Sigmoid colon (tissue), 4 donors: ENCODE measurements around the gene CACNA1C.

Source experiments
- CTCF ChIP-seq, 4 experiments: fragments of 450-650 bp in 3 of 4; fragments of 200-600 bp in 1 of 4; IDR thresholded peaks; one replicate each; pipeline ENCODE4 v1.5.1; 2016 to 2019; ENCODE audit warnings: antibody characterized with exemption in 4 of 4, mild to moderate bottlenecking in 3 of 4, moderate library complexity in 2 of 4
- EP300 ChIP-seq, 4 donors: sonication (generic); formaldehyde crosslinking; IDR thresholded peaks; one replicate each; pipeline ENCODE4 v1.6.1; 2017; ENCODE audit warnings: antibody characterized with exemption in 4 of 4
- POLR2A ChIP-seq, 2 donors: fragments of 450-650 bp; IDR thresholded peaks; one replicate each; pipeline ENCODE4 v1.6.1; 2016; ENCODE audit warnings: antibody characterized with exemption in 2 of 2, mild to moderate bottlenecking in 2 of 2, moderate library complexity in 2 of 2
- POLR2AphosphoS5 ChIP-seq, 4 donors: sonication (generic); formaldehyde crosslinking; IDR thresholded peaks; one replicate each; pipeline ENCODE4 v1.6.1; 2017; ENCODE audit warnings: antibody characterized with exemption in 4 of 4

GRCh38 chr12:2231011-2231595 is 178.3 kb downstream of the CACNA1C start:
- no peak for TF ChIP-seq POLR2A (IDR thresholded peaks at IDR 0.05)
- no peak for TF ChIP-seq CTCF (IDR thresholded peaks at IDR 0.05)
- TF ChIP-seq EP300 (IDR thresholded peaks at IDR 0.05) = no peak
- no peak for TF ChIP-seq POLR2AphosphoS5 (IDR thresholded peaks at IDR 0.05)
